KMS-11 (cell line): Measurements from ENCODE around the gene MAPK9.
A peak's percentile ranks its signal among the peaks of the same experiment; 100 is the strongest.

ENCODE experiments used
- H2AFZ ChIP-seq: fragments of 200-600 bp; sonication (generic); 2 replicates; pipeline ENCODE4 v1.6.1; 2016; ENCODE audit warnings: antibody characterized with exemption, mixed run types, low read depth
- H3K27ac ChIP-seq: fragments of 200-600 bp; sonication (generic); 2 replicates; pipeline ENCODE4 v1.6.1; 2016; ENCODE audit warnings: mild to moderate bottlenecking, mixed run types
- H3K27me3 ChIP-seq: fragments of 200-600 bp; sonication (generic); 2 replicates; pipeline ENCODE4 v1.6.1; 2017; ENCODE audit warnings: mild to moderate bottlenecking, low read depth, mixed run types, moderate library complexity; ENCODE audit not compliant: insufficient read depth
- H3K36me3 ChIP-seq: fragments of 200-600 bp; sonication (generic); 2 replicates; pipeline ENCODE4 v1.6.1; 2017; ENCODE audit warnings: mild to moderate bottlenecking, mixed run types; ENCODE audit not compliant: insufficient read depth
- H3K4me1 ChIP-seq: fragments of 200-600 bp; sonication (generic); 2 replicates; pipeline ENCODE4 v1.6.1; 2016; ENCODE audit warnings: mild to moderate bottlenecking, low read depth, mixed run types; ENCODE audit not compliant: poor library complexity, severe bottlenecking
- H3K4me2 ChIP-seq: fragments of 200-600 bp; sonication (generic); 2 replicates; pipeline ENCODE4 v1.7.0; 2016; ENCODE audit warnings: mild to moderate bottlenecking, mixed run types
- H3K4me3 ChIP-seq: fragments of 200-600 bp; sonication (generic); IDR thresholded peaks from 2 replicates; pipeline ENCODE4 v1.6.1; 2017; ENCODE audit warnings: low read depth, low read length, mixed read lengths; ENCODE audit not compliant: insufficient read depth
- H3K79me2 ChIP-seq: fragments of 200-600 bp; sonication (generic); 2 replicates; pipeline ENCODE4 v1.6.1; 2016; ENCODE audit warnings: low read depth, mixed run types; ENCODE audit not compliant: insufficient read depth
- H3K9ac ChIP-seq: fragments of 200-600 bp; sonication (generic); 2 replicates; pipeline ENCODE4 v1.6.1; 2016; ENCODE audit warnings: mild to moderate bottlenecking, mixed run types
- H4K20me1 ChIP-seq: fragments of 200-600 bp; sonication (generic); 2 replicates; pipeline ENCODE4 v1.6.1; 2016; ENCODE audit warnings: mild to moderate bottlenecking, mixed run types; ENCODE audit not compliant: insufficient read depth
- CTCF ChIP-seq: fragments of 200-600 bp; sonication (generic); conservative IDR thresholded peaks from 2 replicates; pipeline ENCODE4 v1.6.1; 2017; ENCODE audit warnings: low read depth, mild to moderate bottlenecking, antibody characterized with exemption, low read length, moderate library complexity, mixed read lengths

MAPK9 gene

GRCh38 chr5:180328296-180329137 lies 36.6 kb upstream of the MAPK9 start:
- Histone ChIP-seq H3K4me1 (no peaks in the 10 kb centered on the region), H3K9ac (no peak overlapping the region), H3K4me2 (no peak overlapping the region), H4K20me1 (no peaks in the 10 kb centered on the region), H3K27me3 (no peaks in the 10 kb centered on the region), H3K4me3 (no peak overlapping the region), H3K36me3 (no peaks in the 10 kb centered on the region), H2AFZ (no peak overlapping the region), H3K27ac (no peak overlapping the region), H3K79me2 (no peaks in the 10 kb centered on the region)
- TF ChIP-seq CTCF, result peak; percentile 59

GRCh38 chr5:180326989-180327565 lies 35.2 kb upstream of the MAPK9 start:
- Histone ChIP-seq H3K4me3 (no peak overlapping the region), H2AFZ (no peak overlapping the region), H3K79me2 (no peaks in the 10 kb centered on the region), H3K36me3 (no peaks in the 10 kb centered on the region), H3K4me1 (no peaks in the 10 kb centered on the region), H3K4me2 (no peak overlapping the region), H4K20me1 (no peaks in the 10 kb centered on the region), H3K27ac (no peak overlapping the region), H3K9ac (no peak overlapping the region), H3K27me3 (no peaks in the 10 kb centered on the region)
- TF ChIP-seq CTCF, result no peak

GRCh38 chr5:180324601-180324950 lies 32.7 kb upstream of the MAPK9 start:
- Histone ChIP-seq H3K79me2 (no peaks in the 10 kb centered on the region), H2AFZ (no peak overlapping the region), H4K20me1 (no peaks in the 10 kb centered on the region), H3K27ac (no peak overlapping the region), H3K4me1 (no peaks in the 10 kb centered on the region), H3K9ac (no peak overlapping the region), H3K36me3 (no peaks in the 10 kb centered on the region), H3K27me3 (no peaks in the 10 kb centered on the region), H3K4me2 (no peak overlapping the region), H3K4me3 (no peak overlapping the region)
- no peak for TF ChIP-seq CTCF

GRCh38 chr5:180323941-180324600 lies 32.2 kb upstream of the MAPK9 start:
- no peaks in the 10 kb centered on the region for H3K4me1 ChIP-seq
- H3K9ac ChIP-seq, result no peak overlapping the region
- H3K27me3 ChIP-seq, result no peaks in the 10 kb centered on the region
- no peaks in the 10 kb centered on the region for H4K20me1 ChIP-seq
- H3K4me3 ChIP-seq, result no peak overlapping the region
- H3K36me3 ChIP-seq, result no peaks in the 10 kb centered on the region
- no peak overlapping the region for H3K27ac ChIP-seq
- no peak overlapping the region for H3K4me2 ChIP-seq
- no peak overlapping the region for H2AFZ ChIP-seq
- no peaks in the 10 kb centered on the region for H3K79me2 ChIP-seq
- TF ChIP-seq CTCF, result no peak
